Hindlimb muscle (tissue), 1 donor: ENCODE measurements around the gene ENTPD8. TPM values are rescaled to one million over a fixed set of nuclear protein-coding genes. Genes with fewer than 3 reads are reported as not detected.
A peak's percentile ranks its signal among the peaks of the same experiment; 100 is the strongest.

Source experiments
- DNase-seq: peaks from one replicate; pipeline ENCODE4 v3.0.0-alpha.2; 2013
- polyA plus RNA-seq: library from polyadenylated mRNA; unstranded; fragments of 120-200 nt; gene quantifications from one replicate; pipeline ENCODE4 v1.2.1, GENCODE V29; 2013; ENCODE audit not compliant: insufficient read length

ENTPD8 gene
- polyA plus RNA-seq, 1 donor: 0.98 TPM

DNA sequence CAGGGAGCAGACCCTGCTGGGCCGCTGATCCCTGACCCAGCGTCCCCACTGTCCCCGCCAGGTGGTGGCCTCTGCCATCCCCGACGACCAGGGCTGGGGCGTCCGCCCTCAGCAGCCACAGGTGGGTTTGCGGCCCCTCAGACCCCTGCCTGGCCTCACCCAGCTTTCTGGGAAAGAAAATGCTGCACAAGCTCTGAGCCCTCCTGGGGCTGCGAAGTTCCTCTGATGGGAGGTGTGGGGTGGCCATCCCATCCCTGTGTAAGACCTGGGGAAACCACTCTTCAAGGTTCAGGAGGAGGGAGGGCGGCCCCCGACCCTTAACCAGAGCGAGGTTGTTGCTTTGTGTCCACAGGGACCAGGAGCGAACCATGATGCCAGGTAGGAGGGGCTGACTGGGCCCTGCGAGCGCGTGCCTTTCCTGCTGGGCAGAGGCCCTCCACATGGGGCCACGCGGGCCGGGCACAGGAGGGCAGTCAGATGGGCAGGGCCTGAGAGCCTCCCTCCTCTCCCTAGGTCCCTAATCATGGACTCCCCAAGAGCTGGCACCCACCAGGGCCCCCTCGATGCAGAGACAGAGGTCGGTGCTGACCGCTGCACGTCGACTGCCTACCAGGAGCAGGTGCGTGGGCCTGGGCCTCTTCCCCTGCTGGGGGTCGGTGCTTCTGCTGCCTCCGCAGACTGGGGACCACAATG is 10.3 kb downstream of the ENTPD8 start:
- DNase-seq: no peak

- no peak for DNase-seq
These were observed 11.0 kb downstream of the ENTPD8 start for GRCh38 chr9:137429974-137430722.

GRCh38 chr9:137429546-137429890 is 11.6 kb downstream of the ENTPD8 start:
- no peak for DNase-seq

GRCh38 chr9:137428841-137429545 is 12.2 kb downstream of the ENTPD8 start:
- DNase-seq: no peak

- no peak for DNase-seq
These were observed 12.9 kb downstream of the ENTPD8 start for GRCh38 chr9:137428311-137428630.

DNA sequence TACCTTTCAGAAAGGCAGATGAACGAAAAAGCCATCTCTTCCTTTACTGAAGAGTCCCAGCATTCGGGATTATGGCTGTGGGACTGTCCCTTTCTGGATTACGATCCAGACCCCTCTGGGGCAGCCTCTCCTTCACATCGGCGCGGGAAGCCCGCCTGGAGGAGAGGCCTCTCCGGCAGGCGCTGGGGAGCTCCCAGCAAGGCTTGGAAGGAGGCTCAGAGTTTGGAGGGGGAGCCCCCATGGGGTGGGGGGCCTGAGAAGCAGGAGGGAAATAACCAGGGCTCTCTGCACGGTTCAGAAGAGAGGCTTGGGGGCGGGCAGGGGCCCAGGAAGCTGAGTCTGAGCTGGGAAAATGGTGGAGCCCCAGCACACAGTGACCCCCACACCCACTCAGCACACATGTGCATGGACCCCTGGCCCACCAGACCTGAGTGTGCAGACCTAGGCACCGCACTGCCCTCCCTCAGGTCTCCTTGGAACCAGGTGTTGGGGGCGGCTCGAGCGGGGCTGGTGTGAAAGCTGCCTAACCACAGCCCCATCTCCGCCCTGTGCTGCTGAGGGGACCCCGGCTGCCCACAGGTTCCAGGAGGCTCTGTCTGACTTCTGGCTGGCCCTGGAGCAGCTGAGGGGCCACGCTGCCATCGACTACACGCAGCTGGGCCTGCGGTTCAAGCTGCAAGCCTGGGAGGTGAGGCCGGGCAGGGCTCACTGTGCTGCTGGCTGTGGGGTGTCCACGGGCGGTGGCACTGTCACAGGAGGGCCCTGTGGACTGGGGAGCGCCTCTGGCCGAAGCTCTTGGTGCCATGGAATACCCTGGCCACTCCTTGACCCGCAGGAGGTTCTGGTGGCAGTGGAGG is 13.5 kb downstream of the ENTPD8 start:
- DNase-seq: no peak

- no peak for DNase-seq
These were observed 15.0 kb downstream of the ENTPD8 start for GRCh38 chr9:137426018-137426681.

DNA sequence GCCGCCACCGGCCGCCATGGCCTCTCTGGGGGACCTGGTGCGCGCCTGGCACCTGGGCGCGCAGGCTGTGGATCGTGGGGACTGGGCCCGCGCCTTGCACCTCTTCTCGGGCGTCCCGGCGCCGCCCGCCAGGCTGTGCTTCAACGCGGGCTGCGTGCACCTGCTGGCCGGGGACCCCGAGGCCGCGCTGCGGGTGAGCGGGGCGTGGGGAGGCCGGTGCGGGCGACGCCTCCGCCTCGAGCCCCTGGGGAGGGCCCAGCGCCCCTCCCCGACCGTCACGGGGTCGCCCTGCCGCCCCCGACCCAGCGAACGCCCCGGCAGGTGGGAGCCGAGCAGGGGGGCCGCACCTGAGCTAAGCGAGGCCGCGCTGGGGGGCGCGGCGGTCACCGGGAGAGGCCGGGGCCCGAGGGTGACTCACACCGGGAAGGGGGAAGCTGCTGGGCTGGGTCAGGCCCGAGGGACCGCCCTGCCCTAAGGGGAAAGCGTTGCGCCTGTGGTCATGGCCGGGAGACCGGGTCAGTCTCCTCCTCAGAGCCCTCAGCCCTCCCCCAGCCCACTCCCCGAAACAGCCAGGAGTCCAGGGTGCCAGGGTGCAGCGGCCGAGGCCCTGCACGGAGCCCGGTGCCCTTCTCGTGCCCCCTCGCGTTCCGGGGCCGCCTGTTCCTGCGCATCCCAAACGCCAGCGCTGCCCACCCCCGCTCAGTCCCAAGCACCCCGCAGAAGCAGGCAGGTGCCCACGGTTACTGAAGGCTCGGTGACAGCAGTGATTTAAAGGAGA is 17.5 kb downstream of the ENTPD8 start:
- DNase-seq: no peak

- peak; percentile 89 for DNase-seq
These were observed 18.3 kb downstream of the ENTPD8 start, which contains the start of the genes EXD3 and NOXA1 for GRCh38 chr9:137422604-137423513. TSS of gene EXD3 (minus strand) at chr9:137423162. CDS start at chr9:137395357, 27,805 bp downstream. TSS of gene NOXA1 (plus strand) at chr9:137423393. CDS start at chr9:137423530, 137 bp downstream.

DNA sequence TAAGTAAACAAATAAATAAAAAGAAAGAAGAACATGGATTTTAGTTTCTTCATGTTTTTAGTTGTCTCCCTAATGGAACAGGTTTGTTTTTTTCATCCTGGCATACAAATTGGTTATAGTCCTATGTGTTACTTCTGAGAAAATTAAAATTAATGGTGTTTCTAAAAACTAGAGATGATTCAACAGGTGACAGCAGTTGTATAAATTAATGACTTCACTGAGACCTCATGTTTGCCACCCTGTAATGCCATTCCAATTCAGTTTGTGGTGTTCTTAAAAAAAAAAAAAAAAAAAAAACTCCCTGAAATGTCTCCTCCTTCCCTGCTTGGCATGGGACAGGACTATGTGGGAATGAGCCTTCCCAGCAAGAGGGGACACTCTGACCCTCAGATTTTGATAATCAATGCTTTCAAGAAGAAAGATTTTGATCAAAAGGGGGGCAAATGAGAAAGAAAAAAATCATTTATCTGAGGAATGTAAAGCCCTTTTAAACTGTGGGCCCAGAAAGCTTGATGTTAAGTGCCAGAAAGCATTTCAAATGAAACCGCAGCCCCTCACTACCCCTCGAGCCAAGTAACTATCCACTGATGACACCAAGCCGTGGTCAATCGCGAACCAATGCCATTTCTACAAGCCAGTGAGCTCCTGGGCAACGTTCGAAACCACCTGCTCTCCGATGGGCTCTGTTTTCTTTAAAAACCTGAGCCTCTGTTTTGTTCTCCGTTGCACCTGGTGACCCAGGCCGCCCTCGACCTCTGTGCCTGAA is 19.1 kb downstream of the ENTPD8 start:
- no peak for DNase-seq

GRCh38 chr9:137417161-137418021 is 23.8 kb downstream of the ENTPD8 start:
- no peak for DNase-seq

GRCh38 chr9:137416563-137417151 is 24.5 kb downstream of the ENTPD8 start:
- DNase-seq: no peak

GRCh38 chr9:137416006-137416562 is 25.1 kb downstream of the ENTPD8 start:
- no peak for DNase-seq

- DNase-seq: no peak
These were observed 25.7 kb downstream of the ENTPD8 start for GRCh38 chr9:137415451-137415850.

GRCh38 chr9:137412431-137412830 is 28.7 kb downstream of the ENTPD8 start:
- no peak for DNase-seq

GRCh38 chr9:137411645-137412380 is 29.3 kb downstream of the ENTPD8 start:
- DNase-seq: no peak

DNA sequence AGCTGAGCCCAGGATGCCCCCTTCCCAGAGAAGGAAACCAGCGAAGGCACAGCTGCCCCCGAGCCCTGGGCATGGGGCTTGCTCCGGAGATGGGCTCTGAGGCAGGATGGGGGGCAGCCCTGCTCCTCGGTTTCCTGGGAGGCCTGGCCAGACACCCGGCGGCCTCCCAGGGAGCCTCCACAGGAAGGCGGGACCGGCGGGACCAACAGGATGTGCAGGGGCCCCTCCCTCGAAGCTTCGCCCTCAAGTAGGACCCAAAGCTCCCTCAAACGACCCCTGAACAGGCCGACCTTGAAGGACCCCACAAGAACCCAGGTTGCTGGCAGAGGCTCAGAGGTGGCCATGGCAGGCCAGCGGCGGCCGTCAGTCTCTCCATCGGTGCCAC is 29.9 kb downstream of the ENTPD8 start:
- no peak for DNase-seq
